Thyroid gland (tissue), 4 donors: ENCODE data around the gene ZNF213. TPM values are rescaled to one million over a fixed set of nuclear protein-coding genes. Genes with fewer than 3 reads are reported as not detected.

Experiments used
- DNase-seq, 2 donors: peaks; one replicate each; pipeline ENCODE4 v3.0.0-alpha.2; 2019
- H3K27ac ChIP-seq, 3 donors: fragments of 200-600 bp; sonication (generic); 1 replicate in 2 of 3; 2 replicates in 1 of 3; pipeline ENCODE4 v1.5.1; 2016 to 2019; ENCODE audit warnings: mild to moderate bottlenecking in 1 of 3, moderate library complexity in 1 of 3
- H3K27me3 ChIP-seq: fragments of 200-600 bp; sonication (generic); one replicate; pipeline ENCODE4 v1.5.1; 2019
- H3K36me3 ChIP-seq, 2 donors: fragments of 200-600 bp; sonication (generic); one replicate each; pipeline ENCODE4 v1.5.1; 2016 to 2019
- H3K4me1 ChIP-seq, 2 donors: fragments of 200-600 bp; sonication (generic); one replicate each; pipeline ENCODE4 v1.5.1; 2017 to 2019
- H3K4me3 ChIP-seq, 3 donors: fragments of 200-600 bp; sonication (generic); replicated peaks in 1 of 3; 1 replicate in 2 of 3; 2 replicates in 1 of 3; pipeline ENCODE4 v1.5.1; 2016; ENCODE audit warnings: mild to moderate bottlenecking in 1 of 3
- H3K9me3 ChIP-seq: fragments of 200-600 bp; sonication (generic); one replicate; pipeline ENCODE4 v1.5.1; 2017
- CTCF ChIP-seq, 6 experiments: fragments of 200-600 bp in 3 of 6; fragments of 450-650 bp in 3 of 6; sonication (generic) in 3 of 6; IDR thresholded peaks; one replicate each; pipeline ENCODE4 v1.5.1; 2016 to 2019; ENCODE audit warnings: antibody characterized with exemption in 6 of 6, mild to moderate bottlenecking in 2 of 6, inconsistent platforms in 1 of 6, moderate library complexity in 1 of 6
- POLR2A ChIP-seq, 2 donors: fragments of 450-650 bp; IDR thresholded peaks; one replicate each; pipeline ENCODE4 v1.6.1; 2017; ENCODE audit warnings: antibody characterized with exemption in 2 of 2, mild to moderate bottlenecking in 2 of 2, moderate library complexity in 1 of 2
- WGBS, 2 donors: methylation state at CpG; one replicate each; pipeline ENCODE4 v1.1.5; 2017; 5-methylcytosine and 5-hydroxymethylcytosine counted together
- intact Hi-C: fragments of 100-400 bp; cut with DNase I; formaldehyde crosslinking; loops from one replicate; pipeline ENCODE4 v1.15.1; 2023
- total RNA-seq, 4 donors: library from RNA; depleted of rRNA; stranded (reverse); fragments of >200 nt; gene quantifications; one replicate each; pipeline ENCODE4 v1.2.3, GENCODE V29; 2016

Gene ZNF213
- total RNA-seq, 4 donors from 2014 or later, result 5.2 to 10.2 (median 8.7) TPM

- no peak for TF ChIP-seq CTCF (IDR thresholded peaks at IDR 0.05)
- no peak for TF ChIP-seq POLR2A (IDR thresholded peaks at IDR 0.05)
- Histone ChIP-seq H3K4me1 (peaks cover 9 to 24% of the 10 kb centered on the region in 2 donors), H3K4me3 (no peak overlapping the region), H3K9me3 (no peaks in the 10 kb centered on the region), H3K27me3 (peaks cover 72% of the 10 kb centered on the region), H3K27ac (no peak overlapping the region), H3K36me3 (no peaks in the 10 kb centered on the region)
- intact Hi-C loops, result no loop called here
- no peak for DNase-seq
- 4 to 6% methylated on average over 23 to 24 of the region's 24 CpGs for WGBS, 2 donors
Observed at GRCh38 chr16:3173892-3174617, 39.2 kb downstream of the ZNF213 start.

- intact Hi-C loops, result no loop called here
Observed at GRCh38 chr16:3174618-3175148, 39.9 kb downstream of the ZNF213 start.

GRCh38 chr16:3175157-3176093, 40.6 kb downstream of the ZNF213 start:
- peaks cover 65% of the 10 kb centered on the region for H3K27me3 ChIP-seq
- TF ChIP-seq POLR2A (IDR thresholded peaks at IDR 0.05), result no peak
- no peak for TF ChIP-seq CTCF (IDR thresholded peaks at IDR 0.05)
- intact Hi-C loops, result no loop called here

More at GRCh38 chr16:3174618-3175148, 39.9 kb downstream of the ZNF213 start:
- H3K4me1 ChIP-seq, result peaks cover 9 to 24% of the 10 kb centered on the region in 2 donors
- no peak overlapping the region for H3K27ac ChIP-seq
- no peaks in the 10 kb centered on the region for H3K36me3 ChIP-seq
- DNase-seq, result no peak
- 16 to 29% methylated on average over 19 to 28 of the region's 28 CpGs for WGBS, 2 donors
- no peak for TF ChIP-seq CTCF (IDR thresholded peaks at IDR 0.05)
- TF ChIP-seq POLR2A (IDR thresholded peaks at IDR 0.05), result no peak
- peaks cover 71% of the 10 kb centered on the region for H3K27me3 ChIP-seq
- H3K4me3 ChIP-seq, result no peak overlapping the region
- no peaks in the 10 kb centered on the region for H3K9me3 ChIP-seq

GRCh38 chr16:3179651-3180050, 44.8 kb downstream of the ZNF213 start:
- Histone ChIP-seq H3K27me3 (peaks cover 48% of the 10 kb centered on the region), H3K4me3 (no peak overlapping the region), H3K9me3 (no peaks in the 10 kb centered on the region), H3K4me1 (peaks cover 6 to 14% of the 10 kb centered on the region in 2 donors), H3K36me3 (no peaks in the 10 kb centered on the region), H3K27ac (no peak overlapping the region)
- DNase-seq, result no peak
- intact Hi-C loops, result no loop called here
- WGBS, 2 donors, result 75 to 77% methylated on average over 8 of the region's 8 CpGs
- TF ChIP-seq CTCF (IDR thresholded peaks at IDR 0.05) (no peak), POLR2A (IDR thresholded peaks at IDR 0.05) (no peak)

More at GRCh38 chr16:3175157-3176093, 40.6 kb downstream of the ZNF213 start:
- Histone ChIP-seq H3K27ac (no peak overlapping the region), H3K36me3 (no peaks in the 10 kb centered on the region), H3K9me3 (no peaks in the 10 kb centered on the region), H3K4me3 (no peak overlapping the region), H3K4me1 (peaks cover 7 to 21% of the 10 kb centered on the region in 2 donors)
- 16 to 24% methylated on average over 12 to 19 of the region's 39 CpGs for WGBS, 2 donors
- no peak for DNase-seq
